Mucosa of gallbladder (tissue), 1 donor: ENCODE results near the gene ANKRD22. TPM values are rescaled to one million over a fixed set of nuclear protein-coding genes. Genes with fewer than 3 reads are reported as not detected.

Experiments used
- DNase-seq: peaks from one replicate; pipeline ENCODE4 v3.0.0-alpha.2; 2020; ENCODE audit warnings: low spot score
- total RNA-seq: library from RNA; stranded (reverse); gene quantifications from one replicate; pipeline ENCODE4 v1.2.1, GENCODE V29; 2021
- donor health status: DM: no; HTN: no; CAD: no.

Gene ANKRD22
- total RNA-seq, 1 donor from 2014 or later, result 11.6 TPM

DNA sequence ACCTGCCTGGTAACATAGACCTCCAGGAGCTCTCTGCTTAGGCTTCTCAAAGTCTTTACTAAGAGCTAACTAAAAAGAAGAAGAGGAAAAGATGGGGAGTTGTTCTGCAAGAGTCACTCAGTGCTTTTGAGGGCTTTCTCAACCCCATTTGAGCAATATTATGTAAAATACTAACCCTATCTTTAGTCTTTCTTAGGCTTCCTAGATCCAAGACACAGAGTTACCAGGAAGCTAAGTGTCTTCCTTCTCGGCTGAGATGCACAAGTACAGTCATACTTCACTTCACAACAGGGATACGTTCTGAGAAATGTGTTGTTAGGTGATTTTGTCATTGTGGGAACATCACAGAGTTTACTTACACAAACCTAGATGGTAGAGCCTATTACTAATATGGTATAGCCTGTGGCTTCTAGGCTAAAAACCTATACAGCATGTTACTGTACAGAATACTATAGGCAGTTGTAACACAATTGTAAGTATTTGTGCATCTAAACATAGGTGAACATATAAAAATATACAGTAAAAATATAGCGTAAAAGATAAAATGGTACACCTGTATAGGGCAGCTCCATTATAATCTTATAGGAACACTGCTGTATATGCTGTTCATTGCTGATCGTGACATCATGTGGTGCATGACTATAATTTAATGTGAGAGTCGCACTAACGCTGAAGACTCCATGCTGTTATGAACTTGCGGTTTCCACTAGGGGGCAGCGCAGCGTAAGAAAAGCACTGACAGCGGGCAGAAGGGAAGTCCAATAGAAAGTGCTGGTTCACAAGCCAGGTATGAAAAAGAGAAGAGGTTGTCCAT lies 16.3 kb downstream of the ANKRD22 start:
- peak; percentile 89 for DNase-seq

DNA sequence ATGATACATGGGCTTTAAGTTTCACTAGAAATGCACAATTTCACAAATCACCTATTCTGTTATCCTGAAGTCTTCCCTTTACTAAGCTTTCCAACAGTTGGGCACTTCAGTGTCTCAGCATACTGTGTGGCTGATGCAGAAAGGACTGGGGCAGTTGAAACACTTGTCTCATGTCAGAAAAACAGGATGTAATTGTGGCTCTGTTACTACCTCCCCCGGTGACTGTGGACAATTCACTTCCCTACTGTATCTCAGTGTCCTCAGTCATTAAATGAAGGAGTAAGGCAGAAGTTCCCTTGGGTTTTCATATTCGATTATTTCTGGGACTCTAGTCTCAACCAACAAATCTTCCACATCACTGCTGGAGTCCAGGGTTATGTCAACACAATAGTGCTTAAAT lies 17.9 kb downstream of the ANKRD22 start:
- DNase-seq, result no peak

DNA sequence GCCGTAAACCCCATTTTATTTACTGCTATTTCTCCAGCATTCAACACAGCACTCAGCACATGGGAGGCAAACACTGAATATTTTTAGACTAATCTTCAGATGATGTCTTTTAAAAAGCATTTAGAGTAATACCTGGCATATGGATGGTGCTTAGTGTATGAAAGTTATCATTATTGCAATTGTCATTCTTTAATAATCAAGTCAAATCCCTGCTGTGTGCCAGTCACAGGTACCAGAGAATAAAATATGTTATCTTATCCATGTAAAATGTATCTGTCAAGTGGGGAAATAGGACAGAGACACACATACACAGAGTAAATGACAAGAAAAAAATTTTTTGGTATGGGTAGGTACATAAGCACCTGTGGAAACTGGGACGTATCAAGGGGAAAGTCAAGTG lies 18.5 kb downstream of the ANKRD22 start:
- DNase-seq, result no peak

DNA sequence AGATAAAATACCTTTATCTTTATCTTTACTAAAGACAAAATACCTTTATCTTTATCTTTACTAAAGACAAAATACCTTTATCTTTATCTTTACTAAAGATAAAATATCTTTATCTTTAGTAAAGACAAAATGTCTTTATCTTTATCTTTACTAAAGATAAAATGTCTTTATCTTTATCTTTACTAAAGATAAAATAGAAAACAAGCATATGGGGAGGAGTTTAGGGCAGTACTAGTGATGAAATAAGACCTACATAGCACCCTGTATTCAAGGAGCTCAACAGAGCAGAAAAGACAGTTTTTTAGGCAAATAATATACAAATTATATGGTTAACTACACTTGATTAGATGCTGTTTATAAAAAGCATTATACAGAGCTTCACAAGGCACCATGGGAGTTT lies 19.3 kb downstream of the ANKRD22 start:
- DNase-seq, result no peak

DNA sequence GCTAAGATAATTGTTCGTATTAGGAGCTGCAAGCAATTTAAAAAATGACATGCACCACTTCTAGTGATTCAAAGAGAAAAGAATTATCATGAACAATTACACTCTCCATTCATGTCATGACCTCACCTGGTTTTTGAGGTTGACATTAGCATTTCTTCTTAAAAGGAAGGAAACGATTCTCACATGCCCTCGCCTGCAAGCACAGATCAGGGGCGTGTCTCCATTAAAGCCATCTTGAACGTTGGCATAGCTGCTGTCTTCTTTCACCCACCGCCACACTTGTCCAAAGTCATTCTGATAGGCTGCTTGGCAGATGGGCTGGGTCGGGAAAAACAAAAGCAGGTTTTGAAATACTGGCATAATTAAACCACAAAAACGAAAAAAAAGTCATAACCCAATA lies 19.9 kb downstream of the ANKRD22 start:
- no peak for DNase-seq

DNA sequence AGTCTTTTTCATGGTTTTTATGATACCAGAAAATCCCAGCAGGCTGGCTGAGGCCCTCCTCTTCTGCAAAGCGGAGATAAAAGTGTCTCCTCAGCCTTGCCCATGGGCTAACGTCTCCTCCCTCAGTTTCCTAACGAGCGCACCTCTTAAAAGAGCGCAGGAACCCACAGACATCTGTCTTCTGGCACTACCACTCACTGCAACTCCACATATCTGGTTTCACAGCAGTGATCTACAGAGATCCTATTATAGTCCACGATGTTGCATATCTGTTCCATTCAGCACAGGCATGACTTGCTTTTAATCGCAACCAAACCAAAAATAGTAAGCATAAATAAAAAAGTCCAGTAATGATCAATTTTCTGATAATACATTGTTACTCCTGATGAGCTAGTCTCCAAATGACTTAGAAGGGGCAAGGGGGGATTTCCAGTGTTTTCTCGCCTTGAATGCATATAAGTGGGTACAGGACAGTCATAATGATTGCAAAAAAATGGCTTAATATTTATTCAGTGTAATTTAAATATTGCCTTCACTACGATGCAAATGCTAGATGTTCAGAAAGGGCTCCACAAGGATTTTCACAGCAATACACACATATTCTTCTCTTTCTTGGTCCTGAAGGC lies 20.9 kb downstream of the ANKRD22 start:
- DNase-seq, result no peak

DNA sequence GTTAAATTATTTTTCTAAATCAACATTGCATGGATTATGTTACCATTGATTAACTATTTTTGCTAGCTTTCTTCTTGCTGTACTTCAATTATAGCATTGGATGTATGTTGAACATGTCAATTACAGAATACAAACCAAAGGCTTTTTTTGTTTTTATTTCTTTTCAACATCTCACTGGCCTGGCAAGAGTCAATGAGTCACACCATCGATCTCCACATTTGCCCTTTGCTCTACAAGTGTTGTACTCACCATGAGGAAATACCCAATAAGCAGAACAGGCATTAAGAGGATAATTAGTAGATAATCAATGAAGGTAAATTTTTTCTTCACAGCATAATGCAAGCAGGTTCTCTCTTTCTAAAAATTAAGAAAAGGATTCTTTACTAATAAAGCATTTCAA lies 23.3 kb downstream of the ANKRD22 start:
- no peak for DNase-seq

DNA sequence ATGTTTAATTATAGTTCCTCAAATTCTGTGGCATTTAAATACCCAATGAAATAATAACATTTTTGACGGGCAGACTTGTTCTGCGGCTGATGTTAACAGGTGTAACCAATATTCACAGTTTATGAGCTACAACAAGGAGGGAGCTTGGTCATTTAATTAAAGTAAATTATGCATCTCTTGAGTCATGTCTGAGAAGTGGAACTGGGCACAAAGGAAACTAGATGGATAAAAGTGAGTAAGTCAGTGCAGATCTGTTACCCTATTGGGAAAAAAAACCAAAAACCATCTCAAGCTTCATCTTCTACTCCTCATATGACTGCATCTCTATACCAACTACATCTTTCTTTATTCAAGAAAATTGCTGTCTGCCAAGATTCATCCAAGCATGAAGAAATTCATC lies 24.0 kb downstream of the ANKRD22 start:
- no peak for DNase-seq

DNA sequence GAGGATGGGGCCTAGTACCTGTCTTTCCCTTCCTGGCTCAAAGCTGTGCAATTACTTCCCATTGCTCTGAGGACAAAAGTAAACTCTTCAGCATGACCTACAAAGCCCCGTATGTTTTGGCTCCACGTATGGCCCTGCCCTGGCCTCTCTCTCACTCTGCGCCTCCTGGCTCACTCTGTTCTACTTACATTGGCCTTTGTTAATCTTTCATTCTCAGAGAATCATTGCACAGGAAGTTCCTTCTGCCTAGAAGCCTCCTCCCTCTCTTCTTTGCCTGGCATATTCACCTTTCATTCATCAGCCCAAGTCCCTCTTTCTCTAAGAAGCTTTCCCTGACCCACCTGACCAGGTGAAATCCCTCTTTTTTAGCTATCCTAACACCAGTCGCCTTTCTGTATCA lies 25.3 kb downstream of the ANKRD22 start:
- DNase-seq, result no peak

DNA sequence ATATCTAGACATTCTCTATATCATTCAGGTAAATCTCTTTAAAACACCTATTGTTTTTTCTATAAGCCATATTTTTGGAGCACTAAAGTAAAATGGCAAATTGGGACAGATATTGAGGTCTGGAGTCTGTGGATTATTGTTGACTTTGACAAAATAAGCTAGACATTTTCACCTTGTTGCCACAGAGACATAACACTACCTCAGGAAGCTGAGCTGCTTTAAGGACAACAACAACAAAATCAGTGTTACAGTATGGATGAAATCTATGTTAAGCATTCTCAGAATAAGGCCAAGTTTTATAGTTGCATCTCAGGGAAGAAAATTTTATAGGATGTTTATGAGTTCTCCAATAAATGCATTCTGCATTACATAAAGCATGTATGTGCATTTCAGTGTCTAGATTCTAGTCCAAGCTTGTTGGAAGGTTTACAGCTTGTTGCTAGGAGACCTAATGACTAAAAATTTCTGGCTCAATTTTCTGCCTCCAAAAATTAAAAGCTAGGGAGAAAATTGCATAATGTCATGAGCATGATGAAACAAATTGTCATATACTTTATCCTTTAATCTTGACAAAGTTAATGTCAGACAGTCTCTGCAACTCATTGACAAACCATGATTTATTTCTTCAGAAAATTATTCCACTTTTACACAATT lies 30.8 kb downstream of the ANKRD22 start:
- DNase-seq, result no peak

DNA sequence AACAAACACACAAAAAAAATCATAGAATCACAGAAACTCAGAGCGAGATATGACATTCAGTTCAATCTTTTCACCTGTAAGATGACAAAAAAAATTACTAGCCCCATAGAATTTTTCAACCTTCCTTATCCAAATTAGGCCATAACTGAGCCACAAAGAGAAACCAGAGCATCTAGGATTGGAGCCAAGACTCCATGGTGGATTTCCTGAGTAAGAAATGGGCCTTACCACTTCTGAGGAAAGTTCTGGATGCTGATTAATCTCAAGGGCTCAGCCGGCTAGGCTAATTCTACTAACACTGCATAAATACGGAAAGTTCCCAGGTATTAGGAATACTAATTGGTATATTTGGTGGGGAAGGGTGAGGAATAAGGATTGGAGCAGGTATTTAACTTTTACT lies 32.4 kb downstream of the ANKRD22 start:
- DNase-seq, result no peak

DNA sequence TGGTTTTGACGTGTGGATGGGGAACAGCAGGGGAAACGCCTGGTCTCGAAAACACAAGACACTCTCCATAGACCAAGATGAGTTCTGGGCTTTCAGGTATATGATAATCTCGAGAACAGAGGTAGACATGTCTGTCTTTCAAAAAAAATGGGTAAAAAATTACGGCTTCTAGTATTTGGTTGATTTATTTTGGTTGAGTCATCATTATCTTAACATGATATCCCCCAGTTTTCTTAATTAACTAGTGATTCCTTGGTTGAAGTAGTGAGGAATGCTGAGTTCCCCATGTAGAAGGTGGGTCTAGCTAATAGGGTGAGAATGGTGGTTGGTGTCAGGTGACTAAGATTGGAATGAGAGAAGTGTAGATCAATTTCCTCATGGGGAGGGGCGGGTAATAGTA lies 38.4 kb downstream of the ANKRD22 start:
- DNase-seq, result no peak

DNA sequence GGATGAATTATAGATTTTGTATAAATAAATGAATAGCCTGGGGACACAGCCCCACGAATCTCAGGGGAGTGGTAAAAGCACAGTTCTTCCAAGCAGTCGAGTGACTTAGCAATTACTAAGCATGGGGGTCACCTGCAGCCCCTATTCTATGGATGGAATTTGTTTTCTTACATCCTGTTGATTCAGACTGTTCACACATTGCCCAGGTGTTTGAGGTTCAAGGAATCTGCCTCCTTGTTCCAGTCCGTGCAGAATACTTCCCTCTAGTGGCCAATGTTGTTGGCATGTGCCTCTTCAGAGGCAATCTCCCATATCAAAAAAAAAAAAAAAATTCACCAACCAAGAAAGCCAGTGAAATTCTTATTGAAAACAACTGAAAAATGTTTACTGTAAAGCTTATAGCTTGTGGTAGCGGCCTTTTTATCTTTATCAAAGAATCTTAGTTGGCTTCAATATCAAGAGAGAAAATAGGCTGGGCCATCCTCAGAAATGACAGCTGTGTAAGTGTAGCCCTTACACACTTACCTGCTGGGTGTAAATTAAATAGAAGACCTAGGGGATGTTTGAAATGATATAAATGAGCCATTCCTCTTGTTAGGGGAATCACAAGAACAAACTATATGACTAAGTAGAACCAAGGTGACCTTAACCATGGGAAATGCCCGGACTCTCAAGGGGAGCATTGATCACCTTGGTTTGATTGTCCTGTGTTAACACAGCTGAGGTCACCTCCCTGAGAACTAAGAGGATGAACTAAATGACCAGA lies 41.3 kb downstream of the ANKRD22 start:
- peak; percentile 42 for DNase-seq

DNA sequence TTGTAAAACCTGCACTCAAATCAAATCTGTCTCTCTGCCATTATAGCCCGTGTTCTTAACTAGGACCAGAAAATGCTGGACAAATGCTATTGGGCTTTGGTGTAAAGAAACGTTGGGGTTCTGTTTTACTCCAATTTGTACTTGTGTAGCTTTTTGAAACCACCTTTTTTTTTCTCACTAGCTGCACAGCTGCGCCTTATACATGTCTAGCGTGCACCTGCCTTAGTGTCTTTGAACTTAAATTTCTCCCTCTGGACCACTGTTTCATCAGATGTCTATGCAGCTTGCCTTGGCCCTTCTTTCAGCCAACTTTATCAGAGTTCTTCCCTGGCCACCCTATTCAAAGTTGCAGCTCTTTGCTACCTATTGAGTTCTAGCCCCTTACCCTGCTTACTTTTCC lies 42.0 kb downstream of the ANKRD22 start:
- no peak for DNase-seq

DNA sequence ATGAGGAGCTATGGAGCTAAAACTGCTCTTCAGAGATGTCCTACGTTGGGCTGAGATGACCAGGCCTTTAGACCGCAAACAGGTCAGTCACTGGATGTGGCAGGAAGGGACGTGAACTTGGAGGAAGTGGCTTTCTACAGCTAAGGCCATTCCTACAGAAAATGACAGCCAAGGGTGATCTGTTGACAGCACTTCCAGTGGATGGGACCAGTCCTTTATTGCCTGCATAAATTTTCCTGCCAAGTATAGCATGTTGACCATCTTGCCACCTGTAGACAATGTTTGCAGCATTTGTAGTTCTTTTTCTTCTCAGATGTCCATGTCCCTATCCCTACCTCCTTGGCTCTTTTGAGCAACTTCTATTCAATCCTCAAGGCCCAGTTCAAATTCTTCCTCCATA lies 45.7 kb downstream of the ANKRD22 start:
- no peak for DNase-seq

DNA sequence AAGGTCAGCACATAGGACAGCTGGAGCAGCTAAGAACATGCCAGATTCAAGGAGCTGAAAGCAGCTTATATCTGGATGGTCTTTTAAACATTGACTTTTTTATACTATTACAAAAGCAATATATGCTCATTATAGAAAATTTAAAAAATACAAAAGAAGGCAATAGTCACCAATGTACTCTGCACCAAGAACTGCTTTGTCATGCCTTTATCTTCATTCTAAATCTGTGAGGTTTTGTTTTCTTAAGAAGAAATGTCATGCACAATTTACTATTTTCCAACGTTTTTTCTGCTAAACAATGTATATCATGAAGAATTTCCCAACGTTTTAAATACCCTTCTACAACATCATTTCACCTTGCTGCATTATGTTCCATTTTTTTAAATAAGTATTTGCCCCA lies 46.3 kb downstream of the ANKRD22 start:
- no peak for DNase-seq

DNA sequence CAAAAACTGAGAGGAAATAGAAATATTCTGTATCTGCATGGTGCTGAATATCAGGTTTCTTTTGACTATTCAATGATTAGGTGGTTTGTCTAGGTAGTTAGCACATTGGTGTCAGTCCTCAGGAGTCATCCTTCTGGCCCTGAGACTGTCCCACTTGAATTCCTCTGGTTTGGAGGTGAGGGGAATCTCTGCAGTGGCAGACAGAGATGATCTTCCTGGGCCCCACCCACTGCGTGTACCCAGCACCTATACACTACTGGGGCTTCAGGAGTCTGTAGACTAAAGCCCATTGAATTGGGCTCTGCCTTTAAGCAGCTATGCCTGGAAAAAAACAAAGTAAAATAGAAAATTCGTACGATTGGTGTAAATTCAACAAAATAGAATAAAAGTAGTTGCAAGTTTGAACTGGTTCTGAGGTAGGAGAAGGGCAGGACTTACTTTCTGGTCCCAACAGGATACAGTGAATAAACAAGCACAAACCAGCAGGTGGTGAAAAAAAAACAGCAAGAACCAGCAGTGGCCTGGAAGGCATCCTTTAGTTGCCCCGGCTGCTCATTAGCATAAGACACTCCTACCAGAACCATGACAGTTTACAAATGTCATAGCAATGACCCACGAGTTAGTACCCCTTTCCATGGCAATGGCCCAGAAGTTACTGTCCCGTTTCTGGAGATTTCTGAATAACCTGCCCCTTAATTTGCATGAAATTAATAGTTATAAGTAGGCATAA lies 47.4 kb downstream of the ANKRD22 start:
- DNase-seq, result no peak

DNA sequence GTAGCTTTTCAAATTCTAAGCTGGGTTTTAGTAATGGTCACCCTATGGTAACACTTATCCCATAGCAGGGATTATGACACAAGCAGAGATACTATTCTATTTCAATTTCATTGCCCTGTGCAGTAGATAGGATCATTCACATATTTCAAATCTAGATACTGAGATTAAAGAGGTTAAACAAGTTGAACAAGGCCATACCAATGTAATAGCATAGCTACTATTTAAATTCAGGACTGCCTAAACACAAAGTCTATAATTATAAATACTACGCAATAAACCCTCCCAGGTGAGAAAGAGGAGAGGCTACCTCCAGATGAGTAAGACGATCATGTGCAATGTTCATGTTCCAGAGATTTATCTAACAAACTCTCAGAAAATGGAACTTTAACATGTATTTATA lies 48.0 kb downstream of the ANKRD22 start:
- no peak for DNase-seq

DNA sequence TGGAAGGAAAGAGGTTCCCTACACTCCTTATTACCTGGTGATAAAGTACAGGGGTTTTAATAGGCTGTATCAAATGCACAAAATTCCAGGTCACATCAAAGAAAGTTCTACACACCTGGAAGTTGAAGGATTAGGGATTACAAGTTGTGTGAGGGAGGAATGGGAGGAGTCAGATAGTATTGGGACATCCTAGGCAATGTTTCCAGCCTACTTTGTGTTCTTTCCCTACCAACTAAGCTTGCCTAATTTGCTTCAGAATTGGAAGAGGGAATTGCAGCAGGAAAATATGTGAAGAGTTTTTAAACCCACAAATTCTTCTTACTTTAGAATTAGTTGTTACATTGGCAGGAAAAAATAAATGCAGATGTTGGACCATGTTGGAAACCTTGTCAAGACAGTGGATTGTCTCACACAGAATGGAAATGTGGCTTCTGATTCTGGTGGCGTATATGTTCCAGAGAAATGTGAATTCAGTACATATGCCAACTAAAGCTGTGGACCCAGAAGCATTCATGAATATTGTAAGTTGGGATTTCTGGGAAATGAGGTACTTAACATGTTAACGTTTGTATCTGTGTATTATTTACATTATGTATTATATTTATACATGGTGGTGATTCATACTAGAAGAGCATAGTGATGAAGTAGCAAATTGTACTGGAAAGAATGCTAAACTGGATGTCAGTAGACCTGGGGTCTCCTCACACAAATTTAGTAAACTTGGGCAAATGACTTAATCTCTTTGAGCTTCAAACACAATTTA lies 48.9 kb downstream of the ANKRD22 start, which contains the start of gene LIPM:
TSS of gene LIPM (plus strand) at position 208 of the 763 bp plus-strand sequence. CDS start at position 375, 167 bp downstream.
- no peak for DNase-seq
